Lung (tissue), 12 donors: ENCODE data around the gene SPECC1L. TPM values are rescaled to one million over a fixed set of nuclear protein-coding genes. Genes with fewer than 3 reads are reported as not detected.

Experiments
- ATAC-seq: fragments of 200-7000 bp; cut with Tn5 transposase; one replicate; pipeline ENCODE4 v1.9.1; 2020; ENCODE audit warnings: moderate number of reproducible peaks; ENCODE audit not compliant: insufficient read depth, low FRiP score
- DNase-seq, 3 donors: peaks; one replicate each; pipeline ENCODE4 v3.0.0-alpha.2; 2013 to 2017
- H3K27ac ChIP-seq, 2 donors: one replicate each; pipeline ENCODE4 v1.5.1; 2013; ENCODE audit warnings: mild to moderate bottlenecking in 2 of 2, moderate library complexity in 2 of 2, control low read depth in 1 of 2, inconsistent platforms in 1 of 2, low read depth in 1 of 2, low read length in 1 of 2
- H3K27me3 ChIP-seq, 3 donors: one replicate each; pipeline ENCODE4 v1.5.1; 2013; ENCODE audit warnings: low read length in 2 of 3; ENCODE audit not compliant: control insufficient read depth in 3 of 3, insufficient read depth in 3 of 3
- H3K36me3 ChIP-seq, 4 donors: one replicate each; pipeline ENCODE4 v1.5.1; 2013; ENCODE audit warnings: low read length in 4 of 4, mild to moderate bottlenecking in 1 of 4, moderate library complexity in 1 of 4; ENCODE audit not compliant: control insufficient read depth in 4 of 4, insufficient read depth in 4 of 4
- H3K4me1 ChIP-seq, 5 donors: one replicate each; pipeline ENCODE4 v1.5.1; 2013; ENCODE audit warnings: low read length in 5 of 5, mild to moderate bottlenecking in 2 of 5, moderate library complexity in 1 of 5; ENCODE audit not compliant: control insufficient read depth in 5 of 5, insufficient read depth in 5 of 5
- H3K4me3 ChIP-seq: one replicate; pipeline ENCODE4 v1.5.1; 2013; ENCODE audit warnings: mild to moderate bottlenecking, control low read depth, moderate library complexity
- H3K9ac ChIP-seq, 2 donors: one replicate each; pipeline ENCODE4 v1.5.1; 2013; ENCODE audit warnings: low read length in 2 of 2, control low read depth in 1 of 2; ENCODE audit not compliant: insufficient read depth in 1 of 2
- H3K9me3 ChIP-seq, 4 donors: one replicate each; pipeline ENCODE4 v1.5.1; 2013; ENCODE audit warnings: low read length in 3 of 4, mild to moderate bottlenecking in 1 of 4, moderate library complexity in 1 of 4; ENCODE audit not compliant: control insufficient read depth in 4 of 4, insufficient read depth in 3 of 4
- CTCF ChIP-seq: IDR thresholded peaks from 2 replicates; pipeline ENCODE4 v1.5.1; 2012; ENCODE audit warnings: mild to moderate bottlenecking; ENCODE audit errors: control extremely low read depth, extremely low read depth
- WGBS, 2 donors: extraction: QIAGEN DNeasy Blood & Tissue Kit; methylation state at CpG; one replicate each; pipeline ENCODE4 v1.1.7; 2013; 5-methylcytosine and 5-hydroxymethylcytosine counted together
- polyA plus RNA-seq, 2 donors: library from polyadenylated mRNA; stranded (reverse); fragments of 200-250 nt; gene quantifications; one replicate each; pipeline ENCODE4 v1.2.1, GENCODE V29; 2013
- total RNA-seq, 2 donors: library from RNA; depleted of rRNA in 1 of 2; stranded (reverse); fragments of >200 nt in 1 of 2; gene quantifications; one replicate each; pipeline ENCODE4 v1.2.1, GENCODE V29; 2014 to 2021
- donor health status: control.
- donor health status: control.
- donor health status: Bipolar disorder and iron deficiency.
- donor health status: healthy.
- donor health status: DM: yes; HTN: yes; CAD: no.

Gene SPECC1L
- total and polyA plus RNA-seq, 4 donors: 10.4 to 83.9 (median 37.8) TPM

- peaks cover 2 to 33% (median 12%) of the 10 kb centered on the region in 4 donors for H3K36me3 ChIP-seq
- H3K27me3 ChIP-seq: no peaks in the 10 kb centered on the region
- H3K4me3 ChIP-seq: no peak overlapping the region
- DNase-seq (no peak), ATAC-seq (no peak)
- H3K9ac ChIP-seq: peak overlapping the region in 1 of 2 donors; percentile 49
- WGBS, 2 donors: 30 to 67% methylated on average over 1 of the region's 1 CpG
- no peak for TF ChIP-seq CTCF
- H3K9me3 ChIP-seq: no peaks in the 10 kb centered on the region
- peak overlapping the region; percentile 4 to 43 for H3K27ac ChIP-seq
- peaks cover 10 to 36% (median 24%) of the 10 kb centered on the region in 5 donors for H3K4me1 ChIP-seq
These were observed 32.0 kb downstream of the SPECC1L start for GRCh38 chr22:24302591-24302990.

GRCh38 chr22:24303007-24303406 lies 32.4 kb downstream of the SPECC1L start:
- Histone ChIP-seq H3K4me1 (peaks cover 10 to 36% (median 24%) of the 10 kb centered on the region in 5 donors), H3K27me3 (no peaks in the 10 kb centered on the region), H3K9ac (no peak overlapping the region), H3K4me3 (no peak overlapping the region), H3K9me3 (no peaks in the 10 kb centered on the region), H3K27ac (peak overlapping the region; percentile 4 to 88), H3K36me3 (peaks cover 2 to 34% (median 12%) of the 10 kb centered on the region in 4 donors)
- WGBS, 2 donors: 17 to 18% methylated on average over 4 of the region's 4 CpGs
- ATAC-seq: peak; percentile 20
- no peak for DNase-seq
- TF ChIP-seq CTCF: no peak

- Histone ChIP-seq H3K27ac (peak overlapping the region; percentile 4 to 67), H3K9me3 (no peaks in the 10 kb centered on the region), H3K4me1 (peaks cover 9 to 36% (median 25%) of the 10 kb centered on the region in 5 donors), H3K9ac (no peak overlapping the region), H3K4me3 (no peak overlapping the region), H3K27me3 (no peaks in the 10 kb centered on the region), H3K36me3 (peaks cover 2 to 38% (median 16%) of the 10 kb centered on the region in 4 donors)
- ATAC-seq (peak; percentile 21), DNase-seq (peak in 1 of 3 donors; percentile 15)
- WGBS, 2 donors: 70 to 78% methylated on average over 1 of the region's 1 CpG
- no peak for TF ChIP-seq CTCF
These were observed 33.5 kb downstream of the SPECC1L start for GRCh38 chr22:24304062-24304675.
